SIG-M5 (cell line): ENCODE data around the gene NNT.
"Not testable (repeated sequence)": the region's sequence is repeated elsewhere in the genome, so short reads cannot be mapped to it uniquely, and the experiment has no call there.

ENCODE experiments used
- DNase-seq: peaks from one replicate; lab custom pipeline; 2025; lab: John Stamatoyannopoulos, UW

NNT gene

DNA sequence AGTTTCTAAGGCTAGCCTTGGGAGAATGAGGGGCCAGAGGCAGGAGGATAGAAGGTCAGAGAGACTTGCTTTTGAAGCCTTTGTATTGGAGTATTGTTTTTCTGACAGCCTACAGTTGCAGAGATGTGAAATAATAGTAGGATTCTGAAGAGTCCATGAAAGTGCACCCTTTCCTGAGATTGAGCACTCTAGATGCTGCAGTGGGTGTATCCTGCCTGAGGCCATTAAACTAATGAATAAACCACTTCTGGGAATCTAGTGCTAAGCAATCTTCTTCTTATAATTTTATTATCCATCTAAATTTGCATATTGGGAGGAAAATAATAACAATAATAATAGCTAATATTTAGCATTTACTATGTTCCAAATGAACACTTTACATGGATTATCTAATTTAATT, 19.3 kb upstream of the NNT start:
- DNase-seq: no peak

DNA sequence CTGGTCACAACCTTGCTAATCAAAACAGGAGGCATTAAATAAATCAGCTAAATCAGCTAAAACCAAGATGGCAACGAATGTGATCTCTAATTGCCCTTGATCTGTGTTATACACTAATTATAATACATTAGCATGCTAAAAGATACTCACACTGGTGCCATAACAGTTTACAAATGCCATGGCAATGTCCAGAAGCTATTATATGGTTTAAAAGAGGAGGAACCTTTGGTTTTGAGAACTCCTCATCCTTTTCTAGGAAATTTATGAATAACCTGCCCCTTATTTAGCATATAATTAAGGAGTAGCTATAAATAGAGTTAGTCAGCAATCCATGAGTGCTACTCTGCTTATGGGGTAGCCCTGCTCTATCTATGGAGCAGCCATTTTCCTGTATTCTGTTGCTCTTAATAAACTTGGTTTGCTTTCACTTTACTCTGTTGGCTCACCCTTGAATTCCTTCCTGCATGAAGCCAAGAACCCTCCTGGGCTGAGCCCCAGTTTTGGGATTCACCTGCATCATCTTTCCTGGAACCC, 18.7 kb upstream of the NNT start:
- no peak for DNase-seq

- no peak for DNase-seq
Observed at GRCh38 chr5:43588842-43589241, 14.1 kb upstream of the NNT start.

DNA sequence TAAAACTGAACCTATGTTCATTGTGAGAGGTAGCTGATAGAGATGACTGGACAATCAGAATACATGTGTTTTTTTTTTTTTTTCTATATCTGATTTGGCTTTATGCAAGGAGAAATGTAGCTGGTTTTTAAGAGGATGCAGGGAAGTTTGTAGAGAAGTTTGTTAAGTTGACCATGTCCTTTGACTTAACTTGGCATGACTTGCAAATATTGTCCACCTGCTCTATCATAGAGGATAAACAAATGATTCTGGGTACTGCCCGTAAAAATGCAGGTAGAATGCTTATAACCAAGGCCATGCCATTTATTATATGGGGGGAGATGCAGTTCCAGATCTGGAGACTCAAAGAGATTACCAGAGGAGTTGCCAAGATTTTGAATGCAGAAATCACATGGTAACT, 13.7 kb upstream of the NNT start:
- no peak for DNase-seq

DNA sequence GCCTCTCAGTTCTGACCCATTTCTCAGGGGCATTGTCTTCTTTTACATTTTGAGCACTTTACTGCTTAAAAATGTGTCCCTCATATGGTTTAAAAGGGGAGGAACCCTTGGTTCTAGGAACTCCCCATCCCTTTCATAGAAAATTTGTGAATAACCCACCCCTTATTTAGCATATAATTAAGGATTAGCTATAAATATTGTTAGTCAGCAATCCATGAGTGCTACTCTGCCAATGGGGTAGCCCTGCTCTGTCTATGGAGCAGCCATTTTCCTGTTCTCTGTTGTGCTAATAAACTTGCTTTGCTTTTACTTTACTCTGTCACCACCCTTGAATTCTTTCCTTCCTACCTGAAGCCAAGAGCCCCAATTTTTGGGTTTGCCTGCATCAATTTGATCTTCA, 12.3 kb upstream of the NNT start:
- no peak for DNase-seq

DNA sequence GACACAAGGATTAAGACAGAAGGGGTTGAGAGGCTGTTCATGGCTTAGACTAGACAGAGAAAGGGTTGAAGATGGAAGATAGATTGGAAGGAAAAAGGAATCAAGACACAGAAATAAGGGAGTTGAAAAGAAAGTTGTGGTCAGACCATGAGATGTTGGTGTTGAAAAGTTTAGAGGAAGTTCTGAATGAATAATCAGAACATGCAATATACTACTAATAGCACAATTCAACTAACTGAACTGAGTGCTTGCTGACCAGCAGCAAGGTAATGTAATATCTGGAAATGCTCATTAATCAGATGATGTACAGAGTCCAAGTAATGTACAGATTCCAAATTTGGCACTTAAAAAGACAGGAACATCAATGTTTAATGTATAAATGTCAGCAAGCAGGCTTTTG, 10.6 kb upstream of the NNT start:
- DNase-seq: no peak

- DNase-seq: not testable (repeated sequence)
Observed at GRCh38 chr5:43598927-43599326, 4.1 kb upstream of the NNT start.

DNA sequence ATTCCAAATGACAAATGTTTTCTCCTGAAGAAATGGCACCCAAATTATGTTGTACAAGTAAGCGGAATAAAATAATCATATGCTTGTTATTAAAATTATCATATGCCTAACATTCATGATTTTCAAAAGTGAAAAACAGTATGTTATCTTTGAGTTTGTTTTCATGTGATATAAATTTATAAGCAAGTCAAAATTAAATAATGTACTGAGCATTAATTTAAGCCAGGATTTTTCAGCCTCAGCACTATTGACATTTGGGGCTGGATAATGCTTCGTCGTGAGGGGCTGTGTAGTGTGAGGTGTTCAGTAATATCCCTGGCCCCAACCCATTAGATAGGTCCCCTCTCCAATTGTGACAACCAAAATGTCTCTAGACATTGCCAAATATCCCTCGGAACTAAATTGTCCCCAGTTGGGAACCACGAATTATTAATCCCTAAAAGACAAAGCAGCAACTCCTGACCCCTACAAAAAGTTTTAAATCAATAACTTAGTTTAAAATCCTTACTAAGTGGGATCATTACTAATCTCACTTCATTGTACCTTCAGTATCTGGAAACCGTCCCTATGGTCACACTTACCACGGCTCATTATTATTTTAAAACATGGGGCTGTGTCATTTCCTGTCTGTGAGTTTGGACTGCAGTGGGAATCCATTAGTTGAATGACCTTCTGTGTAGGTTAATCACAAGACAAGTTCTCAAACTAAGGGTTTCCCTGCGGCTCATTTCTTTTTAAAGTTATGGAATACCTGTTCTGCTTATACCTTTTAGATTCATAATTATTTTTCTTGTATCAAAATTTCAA, 1.3 kb upstream of the NNT start:
- DNase-seq: no peak

DNA sequence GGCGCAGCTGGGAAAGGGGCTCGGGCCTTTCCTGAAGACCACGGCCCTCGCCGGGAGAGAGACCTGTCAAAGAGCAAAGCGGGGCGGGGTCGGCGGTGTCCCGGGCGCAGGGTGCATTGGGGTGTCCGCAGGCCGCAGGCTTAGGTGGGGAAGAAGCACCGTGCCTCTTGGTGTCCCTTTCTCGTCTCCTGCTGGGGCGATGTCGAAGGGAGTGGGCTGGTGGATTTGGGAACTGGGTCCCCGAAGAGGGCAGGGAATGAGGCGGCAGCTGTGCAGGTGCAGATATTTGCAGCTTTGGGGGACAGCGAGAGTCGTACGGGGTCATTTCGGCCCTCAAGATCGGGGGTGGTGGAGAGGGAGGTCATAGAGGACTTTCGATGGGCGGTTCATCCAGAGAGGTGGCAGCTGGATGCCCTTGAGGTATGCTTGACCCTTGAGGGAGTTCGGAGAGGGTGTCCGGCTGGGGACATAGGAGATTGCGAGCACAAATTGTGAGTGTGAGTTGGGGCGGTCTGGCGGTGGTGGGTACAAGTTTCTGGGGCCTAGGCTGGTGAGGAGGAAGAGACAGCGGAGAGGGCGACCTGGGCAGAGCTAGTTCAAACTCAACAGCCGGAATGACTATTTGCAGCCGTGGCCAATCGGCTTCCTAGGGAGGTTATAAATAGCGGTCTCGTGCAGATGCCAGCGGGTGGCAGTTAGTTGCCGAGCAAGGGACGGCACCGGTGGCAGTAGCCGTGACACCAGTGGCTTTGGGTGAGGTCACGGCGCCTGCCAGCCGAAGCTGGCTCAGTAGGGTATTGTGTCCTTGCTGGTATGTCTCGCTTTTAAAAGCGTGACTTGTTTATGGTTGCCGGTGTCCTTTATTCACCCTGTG, 601 bp downstream of the NNT start:
- peak; percentile 43 for DNase-seq

DNA sequence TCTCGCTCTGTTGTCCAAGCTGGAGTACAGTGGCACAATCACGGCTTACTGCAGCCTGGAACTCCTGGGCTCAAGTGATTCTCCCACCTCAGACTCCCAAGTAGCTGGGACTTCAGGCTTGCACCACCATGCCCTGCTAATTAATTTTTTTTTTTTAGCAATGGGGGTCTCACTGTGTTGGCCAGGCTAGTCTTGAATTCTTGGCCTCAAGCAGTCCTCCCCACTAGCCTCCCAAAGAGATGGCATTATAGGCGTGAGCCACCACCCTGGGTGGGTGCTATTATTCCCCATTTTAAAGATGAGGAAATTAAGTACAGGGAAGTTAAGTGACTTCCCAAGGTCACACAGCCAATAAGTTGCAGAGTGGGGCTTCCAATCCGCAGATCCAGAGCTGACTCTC, 1.7 kb downstream of the NNT start:
- no peak for DNase-seq

GRCh38 chr5:43606351-43606750, 3.4 kb downstream of the NNT start:
- no peak for DNase-seq

- no peak for DNase-seq
Observed at GRCh38 chr5:43608406-43608805, 5.4 kb downstream of the NNT start.

- DNase-seq: no peak
Observed at GRCh38 chr5:43609752-43610151, 6.8 kb downstream of the NNT start.

GRCh38 chr5:43613370-43613769, 10.4 kb downstream of the NNT start:
- DNase-seq: no peak

DNA sequence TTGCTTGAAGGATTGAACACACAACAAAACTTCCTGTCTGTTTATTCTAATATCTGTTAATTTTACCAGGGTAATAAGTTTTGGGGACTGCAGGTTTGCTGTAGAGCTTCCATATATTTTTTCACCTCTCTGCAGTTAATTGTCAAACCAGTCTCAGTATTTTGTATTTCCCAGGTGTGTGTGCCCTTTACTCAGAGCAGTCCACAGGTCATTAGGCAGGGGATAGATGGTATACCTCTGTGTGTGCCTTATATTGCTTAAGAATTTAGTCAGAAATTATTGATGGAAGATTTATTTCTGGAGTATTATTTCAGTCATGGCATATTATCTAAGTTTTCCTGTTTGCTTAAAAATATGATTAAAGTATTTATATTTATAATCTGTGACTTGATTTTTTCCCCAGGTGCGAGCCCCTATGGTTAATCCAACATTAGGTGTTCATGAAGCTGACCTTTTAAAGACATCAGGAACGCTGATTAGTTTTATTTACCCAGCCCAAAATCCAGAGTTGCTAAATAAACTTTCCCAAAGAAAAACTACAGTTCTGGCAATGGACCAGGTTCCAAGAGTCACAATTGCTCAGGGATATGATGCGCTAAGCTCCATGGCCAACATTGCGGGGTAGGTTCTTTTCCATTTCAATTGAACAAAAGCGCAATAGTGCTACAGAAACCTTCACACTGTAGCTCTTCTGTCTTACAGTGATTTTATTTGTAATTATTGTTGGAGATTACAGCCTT, 12.6 kb downstream of the NNT start:
- no peak for DNase-seq

DNA sequence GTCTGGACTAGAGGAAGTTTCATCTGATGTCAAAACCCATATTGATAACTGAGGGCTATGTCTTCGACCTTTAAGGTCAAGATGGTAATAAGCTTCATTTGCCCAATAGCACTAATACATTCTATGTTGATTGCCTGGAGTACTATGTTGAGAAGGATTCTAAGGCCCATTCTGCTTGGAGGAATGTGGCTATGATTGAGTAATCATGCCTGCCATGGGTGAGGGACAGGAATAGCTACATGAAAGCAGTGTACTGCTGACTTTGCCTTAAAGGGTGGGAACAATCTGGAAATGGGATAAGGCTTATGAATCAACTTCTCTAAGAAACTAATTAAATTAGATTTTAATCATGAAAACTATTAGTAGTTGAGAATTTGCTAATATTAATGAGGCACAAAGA, 13.6 kb downstream of the NNT start:
- no peak for DNase-seq

DNA sequence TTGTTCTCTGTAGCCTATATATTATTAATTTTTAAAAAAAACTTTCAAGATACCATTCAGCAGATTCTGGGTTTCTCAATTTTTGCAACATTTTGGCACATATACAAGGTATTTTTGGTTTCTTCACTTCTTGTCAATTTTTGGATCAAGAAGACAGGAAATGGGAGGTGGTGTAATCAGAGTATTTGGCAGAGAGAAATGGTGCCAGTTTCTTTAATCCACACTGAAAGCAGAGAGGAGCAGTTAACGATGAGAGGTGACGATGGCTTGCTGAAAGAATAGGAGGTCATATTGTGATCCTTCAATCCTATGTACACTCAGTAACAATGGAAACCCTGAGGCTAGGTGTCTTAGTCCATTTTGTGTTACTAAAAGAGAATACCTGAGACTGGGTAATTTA, 16.4 kb downstream of the NNT start:
- DNase-seq: no peak

DNA sequence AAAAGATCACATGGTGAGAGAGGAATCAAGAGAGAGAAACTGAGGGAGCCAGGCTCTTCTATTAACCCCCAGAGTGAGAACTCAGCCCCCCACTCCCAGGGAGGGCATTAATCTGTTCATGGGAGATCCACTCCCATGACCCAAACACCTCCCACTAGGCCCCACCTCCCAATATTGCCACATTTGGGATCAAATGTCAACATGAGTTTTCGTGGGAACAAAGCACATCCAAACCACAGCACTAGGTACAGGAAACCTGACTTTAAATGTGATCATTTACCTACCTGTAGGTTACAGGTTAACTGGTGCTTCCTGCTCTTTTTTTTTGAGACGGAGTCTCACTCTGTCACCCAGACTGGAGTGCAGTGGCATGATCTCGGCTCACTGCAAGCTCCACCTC, 16.9 kb downstream of the NNT start:
- no peak for DNase-seq

GRCh38 chr5:43620944-43621505, 18.0 kb downstream of the NNT start:
- no peak for DNase-seq

- no peak for DNase-seq
Observed at GRCh38 chr5:43622074-43622473, 19.1 kb downstream of the NNT start.

- no peak for DNase-seq
Observed at GRCh38 chr5:43623048-43623680, 20.2 kb downstream of the NNT start.

DNA sequence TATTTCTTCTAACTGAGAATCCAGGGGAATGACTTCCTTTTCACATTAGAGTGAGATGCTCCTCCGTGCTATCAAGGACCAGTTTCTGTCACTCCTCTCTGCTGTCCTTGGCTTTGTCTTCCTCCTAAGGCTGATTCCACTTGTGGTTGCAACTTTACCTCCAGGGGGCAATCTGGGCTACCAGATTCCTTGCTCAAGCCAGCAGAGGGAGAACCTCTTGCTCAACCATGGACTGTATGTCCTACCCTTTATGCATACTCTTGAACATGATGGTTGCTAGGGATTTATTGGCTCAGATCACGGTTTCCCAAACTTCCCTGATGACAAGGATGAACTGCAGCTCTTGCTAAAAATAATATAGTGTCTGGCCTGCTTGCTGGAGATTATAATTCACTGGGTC, 24.0 kb downstream of the NNT start:
- no peak for DNase-seq
